Right cardiac atrium (tissue), 5 donors: Measurements from ENCODE around the gene ZNRF4. TPM values are rescaled to one million over a fixed set of nuclear protein-coding genes. Genes with fewer than 3 reads are reported as not detected.

Source experiments
- ATAC-seq, 2 donors: fragments of 200-7000 bp; cut with Tn5 transposase; one replicate each; pipeline versions ENCODE4 v1.8.0 to v1.9.1; 2020; ENCODE audit warnings: moderate library complexity in 2 of 2, mild to moderate bottlenecking in 1 of 2
- DNase-seq, 3 donors: peaks; one replicate each; pipeline ENCODE4 v3.0.0-alpha.2; 2020
- H3K27ac ChIP-seq: one replicate; pipeline ENCODE4 v1.5.1; 2013; ENCODE audit warnings: mild to moderate bottlenecking, low read length, control low read depth, moderate library complexity
- H3K27me3 ChIP-seq: one replicate; pipeline ENCODE4 v1.6.1; 2013; ENCODE audit not compliant: control insufficient read depth, insufficient read depth
- H3K4me1 ChIP-seq: one replicate; pipeline ENCODE4 v1.6.1; 2013; ENCODE audit warnings: low read length; ENCODE audit not compliant: control insufficient read depth, insufficient read depth
- H3K4me3 ChIP-seq: one replicate; pipeline ENCODE4 v1.5.1; 2013; ENCODE audit warnings: low read length, control low read depth
- H3K9me3 ChIP-seq: one replicate; pipeline ENCODE4 v1.6.1; 2013; ENCODE audit warnings: low read length; ENCODE audit not compliant: control insufficient read depth
- WGBS: extraction: QIAGEN DNeasy Blood & Tissue Kit; methylation state at CpG from one replicate; pipeline ENCODE4 v1.1.7; 2013; 5-methylcytosine and 5-hydroxymethylcytosine counted together
- intact Hi-C, 4 donors: fragments of 100-400 bp; cut with DNase I; formaldehyde crosslinking; loops; one replicate each; pipeline versions ENCODE4 v1.11.0 to v1.14.0; 2022 to 2023
- polyA plus RNA-seq: library from polyadenylated mRNA; stranded (reverse); fragments of 200-250 nt; gene quantifications from one replicate; pipeline ENCODE4 v1.2.3, GENCODE V29; 2013
- total RNA-seq, 4 donors: library from RNA; stranded (reverse); fragmentation: NEBNext Ultra II Directional; extraction: Animal tissue kit (Norgen Biotek cat#: 25700); gene quantifications; one replicate each; pipeline ENCODE4 v1.2.1, GENCODE V29; 2021
- donor health status: healthy with polysubstance abuse.
- donor health status: DM: no; HTN: yes; CAD: no.
- donor health status: DM: no; HTN: no; CAD: no.
- donor health status: DM: no; HTN: yes; CAD: no; lungs with severe emphysema.
- donor health status: DM: yes; HTN: yes; CAD: no.

The ZNRF4 gene
- total and polyA plus RNA-seq, 5 donors = not detected

DNA sequence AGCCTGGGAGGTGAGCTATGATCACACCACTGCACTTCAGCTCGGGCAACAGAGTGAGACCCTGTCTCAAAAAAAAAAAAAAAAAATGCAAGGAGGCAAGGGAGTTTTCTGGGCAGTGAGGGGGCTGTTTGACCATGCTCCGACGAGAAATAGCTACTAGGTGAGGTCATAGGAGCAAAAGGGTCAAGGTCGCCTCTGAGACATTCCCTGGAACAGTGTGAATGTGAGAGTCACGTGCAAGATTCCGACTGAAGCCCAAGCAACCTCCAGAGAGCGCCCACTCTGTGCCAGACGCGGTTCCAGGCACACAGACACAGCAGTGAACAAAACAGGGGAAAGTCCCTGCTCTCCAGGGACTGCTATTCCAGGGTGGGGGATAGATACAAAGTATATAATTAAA, 2.5 kb downstream of the ZNRF4 start:
- H3K9me3 ChIP-seq = no peaks in the 10 kb centered on the region
- intact Hi-C loops = no loop called here
- DNase-seq (no peak), ATAC-seq (no peak)
- WGBS = 52% methylated on average over 9 of the region's 9 CpGs
- H3K27ac ChIP-seq = no peak overlapping the region
- H3K27me3 ChIP-seq = no peaks in the 10 kb centered on the region
- no peaks in the 10 kb centered on the region for H3K4me1 ChIP-seq
- no peak overlapping the region for H3K4me3 ChIP-seq

DNA sequence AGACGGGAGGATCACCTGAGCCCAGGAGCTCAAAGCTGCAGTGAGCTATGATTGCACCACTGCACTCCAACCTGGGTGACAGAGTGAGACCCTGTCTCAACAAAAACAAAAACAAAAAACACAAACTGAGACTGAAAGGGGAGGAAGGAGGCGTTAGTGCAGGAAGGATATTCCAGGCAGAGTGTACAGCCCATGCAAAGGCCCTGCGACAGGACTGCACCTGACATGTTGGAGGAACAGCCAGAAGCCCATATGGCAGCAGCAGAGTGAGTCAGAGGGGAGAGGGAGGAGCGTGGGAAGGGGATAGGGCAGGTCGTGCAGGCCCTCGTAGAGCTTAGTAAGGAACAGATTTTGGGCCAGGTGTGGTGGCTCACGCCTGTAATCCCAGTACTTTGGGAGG, 3.2 kb downstream of the ZNRF4 start:
- no peak overlapping the region for H3K27ac ChIP-seq
- intact Hi-C loops = no loop called here
- no peaks in the 10 kb centered on the region for H3K27me3 ChIP-seq
- ATAC-seq = no peak
- H3K4me3 ChIP-seq = no peak overlapping the region
- DNase-seq = no peak
- 86% methylated on average over 7 of the region's 7 CpGs for WGBS
- H3K9me3 ChIP-seq = no peaks in the 10 kb centered on the region
- H3K4me1 ChIP-seq = no peaks in the 10 kb centered on the region

DNA sequence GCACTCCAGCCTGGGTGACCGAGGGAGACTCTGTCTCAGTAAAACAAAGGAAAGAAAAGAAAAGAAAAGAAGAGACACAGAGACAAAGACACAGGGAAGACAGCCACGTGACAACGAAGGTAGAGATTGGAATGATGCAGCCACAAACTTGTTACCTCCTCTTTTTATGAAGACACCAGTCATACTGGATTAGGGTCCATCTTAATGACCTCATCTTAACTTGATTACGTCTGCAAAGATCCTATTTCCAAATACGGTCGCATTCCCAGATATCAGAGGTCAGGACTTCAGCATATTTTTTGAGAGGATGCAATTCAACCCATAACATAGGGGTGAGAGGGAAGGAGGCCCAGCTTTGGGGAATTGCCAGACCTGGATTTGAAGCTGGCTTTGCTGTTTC, 4.1 kb downstream of the ZNRF4 start:
- Histone ChIP-seq H3K9me3 (no peaks in the 10 kb centered on the region), H3K27me3 (no peaks in the 10 kb centered on the region), H3K27ac (no peak overlapping the region), H3K4me1 (no peaks in the 10 kb centered on the region), H3K4me3 (no peak overlapping the region)
- DNase-seq = no peak
- 46% methylated on average over 6 of the region's 6 CpGs for WGBS
- intact Hi-C loops = no loop called here
- ATAC-seq = no peak

DNA sequence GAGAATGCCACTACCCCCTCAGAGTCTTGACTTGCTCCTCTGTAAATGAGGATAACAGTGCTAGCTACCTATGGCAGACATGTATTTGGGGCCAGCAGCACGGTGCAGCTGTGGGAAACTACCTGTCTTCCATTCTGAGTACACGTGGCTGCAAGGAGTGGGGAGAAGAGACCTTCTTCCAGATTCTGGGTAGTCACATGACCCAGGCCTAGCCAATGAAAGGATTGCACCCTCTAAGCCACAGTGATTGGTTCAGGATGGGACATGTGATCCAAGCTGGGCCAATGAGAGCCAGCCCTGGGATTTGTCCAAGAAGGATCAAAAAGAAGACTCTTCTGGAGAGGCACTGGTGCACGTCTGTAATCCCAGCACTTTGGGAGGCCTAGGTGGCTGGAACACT, 5.5 kb downstream of the ZNRF4 start:
- 69% methylated on average over 3 of the region's 3 CpGs for WGBS
- intact Hi-C loops = no loop called here
- no peaks in the 10 kb centered on the region for H3K9me3 ChIP-seq
- no peaks in the 10 kb centered on the region for H3K4me1 ChIP-seq
- H3K27me3 ChIP-seq = no peaks in the 10 kb centered on the region
- no peak overlapping the region for H3K27ac ChIP-seq
- H3K4me3 ChIP-seq = no peak overlapping the region
- no peak for DNase-seq
- no peak for ATAC-seq

DNA sequence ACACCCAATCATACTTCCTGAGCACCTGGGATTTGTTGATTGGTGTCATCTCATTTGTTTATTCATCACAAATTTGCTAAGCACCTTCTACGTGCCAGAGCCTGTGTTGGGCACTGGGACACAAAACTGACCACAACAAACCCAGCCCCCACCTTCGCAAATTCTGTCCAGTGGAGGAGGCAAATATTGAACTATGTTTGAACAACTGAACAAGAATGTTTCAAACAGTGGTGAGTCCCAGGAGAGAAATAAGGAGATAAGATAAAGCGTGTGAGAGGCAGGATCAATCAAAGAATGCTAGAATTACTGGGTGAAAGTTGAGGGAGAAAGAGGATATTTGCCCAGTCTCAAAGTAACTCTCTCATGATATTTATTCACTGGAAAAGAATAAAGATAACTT, 8.7 kb downstream of the ZNRF4 start:
- no peaks in the 10 kb centered on the region for H3K4me1 ChIP-seq
- H3K9me3 ChIP-seq = no peaks in the 10 kb centered on the region
- 58% methylated on average over 3 of the region's 3 CpGs for WGBS
- DNase-seq (no peak), ATAC-seq (no peak)
- H3K27ac ChIP-seq = no peak overlapping the region
- H3K27me3 ChIP-seq = no peaks in the 10 kb centered on the region
- no peak overlapping the region for H3K4me3 ChIP-seq
- intact Hi-C loops = no loop called here

DNA sequence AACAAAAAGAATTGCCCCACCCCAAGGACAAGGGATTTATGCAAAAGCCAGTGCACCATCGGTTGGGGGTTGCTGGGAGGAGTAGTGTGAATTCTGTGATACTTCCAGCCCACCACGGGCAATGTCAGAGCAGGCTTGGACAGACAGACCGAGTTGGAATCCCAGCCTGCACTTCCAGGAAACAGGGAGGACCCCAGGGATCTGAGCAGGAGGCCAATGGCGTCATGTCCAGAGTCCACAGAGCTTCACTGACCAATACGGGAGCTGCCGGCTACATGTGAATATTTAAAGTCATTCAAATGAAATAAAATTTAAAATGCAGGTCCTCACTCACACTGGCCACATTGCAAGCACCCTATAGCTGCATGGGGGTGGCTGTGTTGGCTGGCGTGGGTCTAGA, 10.9 kb downstream of the ZNRF4 start:
- no peaks in the 10 kb centered on the region for H3K4me1 ChIP-seq
- H3K27ac ChIP-seq = no peak overlapping the region
- intact Hi-C loops = no loop called here
- H3K4me3 ChIP-seq = no peak overlapping the region
- DNase-seq = peak in 2 of 3 donors; percentile 41 to 64
- 43% methylated on average over 7 of the region's 7 CpGs for WGBS
- no peaks in the 10 kb centered on the region for H3K9me3 ChIP-seq
- no peaks in the 10 kb centered on the region for H3K27me3 ChIP-seq
- ATAC-seq = peak; percentile 77 to 82

DNA sequence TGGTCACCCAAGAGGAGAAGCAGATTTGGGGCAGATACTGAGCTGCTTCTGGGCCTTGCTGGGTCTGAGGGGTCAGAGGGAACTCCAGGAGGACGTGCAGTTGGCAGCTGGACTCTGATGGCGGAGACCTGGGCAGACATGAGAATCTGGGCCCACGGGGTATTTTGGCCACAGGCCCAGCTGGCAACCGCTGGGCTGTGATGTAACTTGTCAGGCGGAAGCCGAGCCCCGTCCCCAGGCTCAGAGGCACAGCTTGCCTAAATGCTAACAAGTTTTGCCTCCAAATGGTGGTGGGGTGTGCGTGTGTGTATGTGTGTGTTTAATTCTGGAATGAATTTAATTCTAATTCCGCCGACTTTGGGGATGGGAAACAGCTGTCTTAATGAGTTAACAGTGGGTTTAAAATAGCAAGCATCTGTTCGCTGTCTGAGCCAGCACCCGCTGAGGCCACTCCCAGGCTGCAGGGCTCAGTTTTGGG, 11.6 kb downstream of the ZNRF4 start:
- peak; percentile 46 to 79 (median 79) for DNase-seq
- intact Hi-C loops = no loop called here
- Histone ChIP-seq H3K9me3 (no peaks in the 10 kb centered on the region), H3K4me3 (no peak overlapping the region), H3K27ac (no peak overlapping the region), H3K4me1 (no peaks in the 10 kb centered on the region), H3K27me3 (no peaks in the 10 kb centered on the region)
- peak; percentile 60 to 67 for ATAC-seq
- 18% methylated on average over 12 of the region's 12 CpGs for WGBS

DNA sequence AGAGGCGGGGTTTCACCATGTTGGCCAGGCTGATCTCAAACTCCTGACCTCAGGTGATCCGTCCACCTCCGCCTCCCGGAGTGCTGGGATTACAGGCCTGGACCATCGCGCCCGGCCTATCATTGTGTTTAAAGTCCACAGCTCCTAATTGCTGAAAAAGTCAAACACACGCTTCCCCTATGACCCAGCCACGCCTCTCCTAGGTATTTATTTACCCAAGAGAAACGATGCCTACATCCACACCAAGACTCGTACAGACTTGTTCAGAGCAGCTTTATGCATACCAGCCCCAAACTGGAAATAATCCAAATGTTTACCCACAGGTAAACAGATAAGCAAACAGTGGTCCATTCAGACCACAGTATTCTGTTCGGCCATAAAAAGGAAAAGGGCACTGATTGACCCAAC, 15.1 kb downstream of the ZNRF4 start:
- no peak for DNase-seq
- H3K9me3 ChIP-seq = no peaks in the 10 kb centered on the region
- 74% methylated on average over 12 of the region's 12 CpGs for WGBS
- ATAC-seq = no peak
- H3K27ac ChIP-seq = no peak overlapping the region
- intact Hi-C loops = no loop called here
- no peak overlapping the region for H3K4me3 ChIP-seq
- H3K4me1 ChIP-seq = no peaks in the 10 kb centered on the region
- H3K27me3 ChIP-seq = no peaks in the 10 kb centered on the region

DNA sequence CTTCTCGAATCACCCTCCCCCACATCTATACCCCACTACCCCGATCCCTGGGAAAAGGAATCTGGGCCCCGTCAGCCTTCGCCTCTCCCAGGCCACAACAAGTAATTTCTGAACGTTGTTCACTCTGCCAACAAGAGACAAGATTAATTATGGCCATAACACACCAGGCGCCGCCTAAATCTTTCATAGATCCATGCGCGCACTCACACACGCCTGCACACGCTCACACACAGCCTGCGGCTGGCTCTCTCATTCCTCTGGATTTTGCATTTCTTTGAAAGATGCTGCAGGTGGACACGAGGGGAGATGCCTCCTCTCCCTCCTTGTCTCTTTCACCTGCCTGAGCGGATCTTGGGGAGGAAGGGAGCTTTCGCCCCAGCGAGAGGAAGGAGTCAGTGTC, 17.1 kb downstream of the ZNRF4 start:
- no peaks in the 10 kb centered on the region for H3K27me3 ChIP-seq
- WGBS = 80% methylated on average over 16 of the region's 16 CpGs
- H3K4me1 ChIP-seq = no peaks in the 10 kb centered on the region
- DNase-seq (no peak), ATAC-seq (no peak)
- no peaks in the 10 kb centered on the region for H3K9me3 ChIP-seq
- H3K4me3 ChIP-seq = no peak overlapping the region
- H3K27ac ChIP-seq = no peak overlapping the region
- intact Hi-C loops = no loop called here

DNA sequence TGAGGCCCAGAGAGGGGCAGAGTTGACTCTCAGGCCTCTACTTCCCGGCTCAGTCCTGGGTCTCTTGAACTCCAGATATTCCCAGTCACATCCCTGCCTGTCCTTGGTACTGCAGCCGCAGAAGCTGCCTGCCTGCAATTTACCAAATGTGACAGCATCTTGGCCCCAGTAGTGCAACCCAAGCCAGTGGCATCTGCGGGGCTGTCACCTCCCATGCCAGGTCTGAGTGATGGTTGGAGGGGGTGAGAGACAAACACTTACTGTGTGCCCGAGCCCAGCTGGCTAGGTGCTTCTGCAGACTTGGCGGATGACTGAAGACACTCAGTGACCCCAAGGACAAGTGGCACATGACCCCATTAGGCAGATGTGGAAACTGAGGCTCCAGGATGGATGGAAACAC, 18.4 kb downstream of the ZNRF4 start:
- H3K27ac ChIP-seq = no peak overlapping the region
- 87% methylated on average over 5 of the region's 5 CpGs for WGBS
- H3K4me1 ChIP-seq = no peaks in the 10 kb centered on the region
- H3K9me3 ChIP-seq = no peaks in the 10 kb centered on the region
- ATAC-seq = no peak
- intact Hi-C loops = no loop called here
- H3K27me3 ChIP-seq = no peaks in the 10 kb centered on the region
- no peak for DNase-seq
- H3K4me3 ChIP-seq = no peak overlapping the region

DNA sequence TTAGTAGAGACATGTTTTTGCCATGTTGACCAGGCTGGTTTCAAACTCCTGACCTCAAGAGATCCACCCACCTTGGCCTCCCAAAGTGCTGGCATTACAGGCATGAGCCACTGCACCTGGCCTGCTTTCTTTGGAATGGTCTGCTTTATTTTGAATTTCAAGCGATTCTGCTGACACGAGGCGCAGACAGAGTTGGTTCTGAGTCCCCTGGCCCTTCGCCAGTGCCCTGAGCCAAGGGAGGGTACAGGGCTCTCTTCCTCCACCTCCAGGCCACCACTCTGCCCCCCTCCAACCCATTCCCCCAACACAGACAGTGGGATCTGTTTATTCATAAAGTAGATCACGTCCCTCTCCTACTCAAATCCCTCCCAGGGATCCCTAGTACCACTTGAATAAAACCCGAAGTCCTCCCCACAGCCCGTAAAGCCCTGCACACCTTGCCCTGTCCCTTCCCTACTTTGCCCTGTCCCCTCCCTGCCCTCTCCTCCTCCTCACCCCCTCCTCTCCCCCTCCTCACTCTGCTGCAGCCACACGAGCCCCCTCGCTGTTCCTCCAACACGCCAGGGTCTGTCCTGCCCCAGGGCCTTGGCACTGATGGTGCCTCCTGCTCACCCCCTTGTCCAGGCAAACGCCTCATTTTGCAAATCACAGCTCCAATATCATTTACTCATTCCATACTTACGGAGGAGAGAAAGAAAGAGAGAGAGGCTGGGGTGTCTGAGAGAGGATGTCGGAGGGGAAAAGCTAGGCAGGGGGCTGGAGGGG, 22.4 kb downstream of the ZNRF4 start:
- no peak for ATAC-seq
- H3K27me3 ChIP-seq = no peaks in the 10 kb centered on the region
- peaks cover 3% of the 10 kb centered on the region for H3K9me3 ChIP-seq
- H3K4me1 ChIP-seq = no peaks in the 10 kb centered on the region
- intact Hi-C loops = no loop called here
- H3K4me3 ChIP-seq = no peak overlapping the region
- DNase-seq = no peak
- WGBS = 43% methylated on average over 13 of the region's 13 CpGs
- H3K27ac ChIP-seq = no peak overlapping the region
